Endothelial cell (in vitro differentiated cells): ENCODE measurements around the gene ZNF423. TPM values are rescaled to one million over a fixed set of nuclear protein-coding genes. Genes with fewer than 3 reads are reported as not detected.

Source experiments
- DNase-seq: peaks from one replicate; pipeline ENCODE4 v3.0.0; 2021; ENCODE audit warnings: low spot score
- H3K27ac Mint-ChIP-seq: one replicate; pipeline ENCODE4 v1.8.0; 2021; ENCODE audit warnings: mixed read lengths, inconsistent platforms; ENCODE audit not compliant: unreplicated experiment
- H3K27me3 Mint-ChIP-seq: one replicate; pipeline ENCODE4 v1.8.0; 2021; ENCODE audit warnings: mild to moderate bottlenecking, moderate library complexity, mixed read lengths, inconsistent platforms; ENCODE audit not compliant: unreplicated experiment
- H3K36me3 Mint-ChIP-seq: one replicate; pipeline ENCODE4 v1.8.0; 2021; ENCODE audit warnings: mild to moderate bottlenecking, low read depth, mixed read lengths, inconsistent platforms; ENCODE audit not compliant: unreplicated experiment
- H3K4me1 Mint-ChIP-seq: one replicate; pipeline ENCODE4 v1.8.0; 2021; ENCODE audit warnings: mild to moderate bottlenecking, mixed read lengths, inconsistent platforms; ENCODE audit not compliant: unreplicated experiment
- H3K4me3 Mint-ChIP-seq: one replicate; pipeline ENCODE4 v1.8.0; 2021; ENCODE audit warnings: mild to moderate bottlenecking, mixed read lengths, inconsistent platforms; ENCODE audit not compliant: unreplicated experiment
- H3K9me3 Mint-ChIP-seq: one replicate; pipeline ENCODE4 v1.8.0; 2021; ENCODE audit warnings: mixed read lengths, inconsistent platforms; ENCODE audit not compliant: unreplicated experiment
- total RNA-seq: library from RNA; stranded (reverse); fragmentation: NEBNext Ultra II Directional; extraction: Animal tissue kit (Norgen Biotek cat#: 25700); gene quantifications from one replicate; pipeline ENCODE4 v1.2.1, GENCODE V29; 2021; ENCODE audit not compliant: unreplicated experiment
- TF ChIP-seq, protein P1 (sequence below): fragments of 200-600 bp; sonication (generic); IDR thresholded peaks from one replicate; pipeline ENCODE4 v1.5.0; 2021; ENCODE audit warnings: antibody characterized with exemption; ENCODE audit not compliant: unreplicated experiment

The ZNF423 gene
- total RNA-seq, 1 donor from 2014 or later = 44.8 TPM

DNA sequence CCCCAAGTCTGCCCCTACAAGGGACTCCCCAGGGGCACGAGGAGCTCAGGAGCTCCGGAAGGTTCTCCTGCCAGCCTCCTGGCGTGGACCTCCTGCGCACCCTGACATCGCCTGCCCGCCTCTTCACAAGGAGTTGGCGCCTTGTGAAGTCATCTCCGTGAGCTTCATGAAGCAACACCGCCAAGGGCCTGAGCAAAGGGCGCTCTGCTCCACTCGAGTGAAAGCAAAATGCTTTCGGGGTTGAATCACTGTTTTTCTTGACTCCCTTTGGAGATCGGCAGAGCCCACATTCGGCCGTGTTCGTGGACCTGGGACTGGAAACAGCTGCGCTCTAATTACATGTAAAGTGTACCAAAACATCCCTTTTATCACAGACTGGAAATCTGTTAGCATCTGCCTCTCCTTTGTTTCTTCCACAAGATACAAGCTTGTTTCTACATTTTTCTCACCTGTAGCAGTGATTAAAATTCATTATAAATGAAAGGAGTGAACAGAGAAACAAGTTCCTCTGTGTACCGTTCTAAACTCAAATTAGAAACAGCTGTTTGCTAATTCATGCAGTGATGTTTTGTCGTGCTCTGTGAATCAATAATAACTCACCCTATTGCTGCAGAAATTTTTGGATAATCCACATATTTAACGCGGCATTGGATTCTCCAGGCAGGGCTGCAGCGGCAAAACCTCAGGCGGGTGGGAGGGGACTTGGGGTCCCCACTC, 203.3 kb downstream of the ZNF423 start:
- no peaks in the 10 kb centered on the region for H3K4me1 Mint-ChIP-seq
- peaks cover 4% of the 10 kb centered on the region for H3K27me3 Mint-ChIP-seq
- peaks cover 5% of the 10 kb centered on the region for H3K9me3 Mint-ChIP-seq
- TF ChIP-seq, protein P1, sequence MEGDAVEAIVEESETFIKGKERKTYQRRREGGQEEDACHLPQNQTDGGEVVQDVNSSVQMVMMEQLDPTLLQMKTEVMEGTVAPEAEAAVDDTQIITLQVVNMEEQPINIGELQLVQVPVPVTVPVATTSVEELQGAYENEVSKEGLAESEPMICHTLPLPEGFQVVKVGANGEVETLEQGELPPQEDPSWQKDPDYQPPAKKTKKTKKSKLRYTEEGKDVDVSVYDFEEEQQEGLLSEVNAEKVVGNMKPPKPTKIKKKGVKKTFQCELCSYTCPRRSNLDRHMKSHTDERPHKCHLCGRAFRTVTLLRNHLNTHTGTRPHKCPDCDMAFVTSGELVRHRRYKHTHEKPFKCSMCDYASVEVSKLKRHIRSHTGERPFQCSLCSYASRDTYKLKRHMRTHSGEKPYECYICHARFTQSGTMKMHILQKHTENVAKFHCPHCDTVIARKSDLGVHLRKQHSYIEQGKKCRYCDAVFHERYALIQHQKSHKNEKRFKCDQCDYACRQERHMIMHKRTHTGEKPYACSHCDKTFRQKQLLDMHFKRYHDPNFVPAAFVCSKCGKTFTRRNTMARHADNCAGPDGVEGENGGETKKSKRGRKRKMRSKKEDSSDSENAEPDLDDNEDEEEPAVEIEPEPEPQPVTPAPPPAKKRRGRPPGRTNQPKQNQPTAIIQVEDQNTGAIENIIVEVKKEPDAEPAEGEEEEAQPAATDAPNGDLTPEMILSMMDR = no peak
- H3K36me3 Mint-ChIP-seq = peaks cover 9% of the 10 kb centered on the region
- H3K27ac Mint-ChIP-seq = no peak overlapping the region
- DNase-seq = no peak
- H3K4me3 Mint-ChIP-seq = no peak overlapping the region

DNA sequence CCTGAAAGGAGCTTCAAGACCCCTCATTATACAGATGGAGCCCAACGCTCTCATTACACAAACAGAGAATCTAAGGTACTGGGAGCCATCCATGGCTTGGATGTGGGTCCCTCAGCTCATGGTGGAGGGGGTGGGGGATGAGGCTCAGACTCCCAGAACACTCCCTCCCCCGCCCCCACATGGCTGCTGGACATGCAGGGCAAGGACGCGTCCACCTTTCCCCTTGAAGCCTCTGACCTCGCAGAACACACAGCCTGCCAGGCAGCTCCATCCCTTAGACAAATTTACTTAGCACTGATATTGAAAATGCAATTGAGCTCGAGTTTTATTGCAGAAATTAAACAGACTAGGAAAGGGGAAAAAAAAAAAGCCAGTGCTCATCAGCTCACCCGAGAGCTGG, 203.9 kb downstream of the ZNF423 start:
- Mint-ChIP-seq H3K36me3 (peaks cover 16% of the 10 kb centered on the region), H3K27me3 (peaks cover 4% of the 10 kb centered on the region), H3K27ac (no peak overlapping the region), H3K9me3 (peaks cover 6% of the 10 kb centered on the region), H3K4me1 (no peaks in the 10 kb centered on the region), H3K4me3 (no peak overlapping the region)
- no peak for DNase-seq
- TF ChIP-seq, protein P1 = no peak

DNA sequence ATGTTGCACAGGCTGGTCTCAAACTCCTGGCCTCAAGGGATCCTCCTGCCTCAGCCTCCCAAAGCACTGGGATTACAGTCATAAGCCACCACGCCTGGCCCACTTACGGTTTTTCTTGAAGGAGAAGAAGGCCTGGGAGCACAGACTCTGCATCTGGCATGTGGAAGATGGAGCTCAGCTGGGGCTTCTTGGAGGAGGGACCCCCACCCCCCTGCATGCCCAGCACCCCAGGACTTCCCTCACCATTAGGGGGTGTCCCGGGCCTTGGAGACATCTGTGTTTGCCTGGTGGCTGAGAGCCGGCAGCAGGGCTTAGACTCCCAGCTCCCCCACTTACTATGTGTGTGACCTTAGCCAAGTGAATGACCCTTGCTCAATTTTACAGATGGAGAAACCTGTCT, 204.7 kb downstream of the ZNF423 start:
- Mint-ChIP-seq H3K27ac (no peak overlapping the region), H3K4me3 (no peak overlapping the region), H3K36me3 (peaks cover 19% of the 10 kb centered on the region), H3K27me3 (peaks cover 4% of the 10 kb centered on the region), H3K9me3 (peaks cover 6% of the 10 kb centered on the region), H3K4me1 (no peaks in the 10 kb centered on the region)
- TF ChIP-seq, protein P1 = no peak
- no peak for DNase-seq

DNA sequence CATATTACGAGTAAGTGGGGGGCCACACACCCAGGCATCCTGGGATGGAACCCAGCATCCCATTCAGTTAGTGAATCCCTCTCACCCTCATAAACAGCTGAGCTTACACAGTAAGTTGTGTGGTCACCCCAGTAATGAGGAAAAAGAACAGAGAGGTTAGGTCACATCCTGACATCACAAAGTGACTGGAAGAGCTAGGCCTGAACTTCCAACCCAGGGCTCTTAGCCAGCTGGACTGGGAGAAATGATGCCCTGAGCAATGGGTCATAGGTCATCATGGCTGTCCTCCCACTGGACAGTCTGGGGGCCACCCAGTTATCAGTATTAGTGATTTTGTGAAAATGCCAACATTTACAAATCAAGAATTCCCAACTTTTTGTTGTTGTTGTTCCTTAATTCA, 205.3 kb downstream of the ZNF423 start:
- Mint-ChIP-seq H3K27ac (no peak overlapping the region), H3K9me3 (peaks cover 6% of the 10 kb centered on the region), H3K27me3 (peaks cover 9% of the 10 kb centered on the region), H3K4me3 (no peak overlapping the region), H3K4me1 (peaks cover 3% of the 10 kb centered on the region), H3K36me3 (peaks cover 24% of the 10 kb centered on the region)
- DNase-seq = no peak
- TF ChIP-seq, protein P1 = no peak

DNA sequence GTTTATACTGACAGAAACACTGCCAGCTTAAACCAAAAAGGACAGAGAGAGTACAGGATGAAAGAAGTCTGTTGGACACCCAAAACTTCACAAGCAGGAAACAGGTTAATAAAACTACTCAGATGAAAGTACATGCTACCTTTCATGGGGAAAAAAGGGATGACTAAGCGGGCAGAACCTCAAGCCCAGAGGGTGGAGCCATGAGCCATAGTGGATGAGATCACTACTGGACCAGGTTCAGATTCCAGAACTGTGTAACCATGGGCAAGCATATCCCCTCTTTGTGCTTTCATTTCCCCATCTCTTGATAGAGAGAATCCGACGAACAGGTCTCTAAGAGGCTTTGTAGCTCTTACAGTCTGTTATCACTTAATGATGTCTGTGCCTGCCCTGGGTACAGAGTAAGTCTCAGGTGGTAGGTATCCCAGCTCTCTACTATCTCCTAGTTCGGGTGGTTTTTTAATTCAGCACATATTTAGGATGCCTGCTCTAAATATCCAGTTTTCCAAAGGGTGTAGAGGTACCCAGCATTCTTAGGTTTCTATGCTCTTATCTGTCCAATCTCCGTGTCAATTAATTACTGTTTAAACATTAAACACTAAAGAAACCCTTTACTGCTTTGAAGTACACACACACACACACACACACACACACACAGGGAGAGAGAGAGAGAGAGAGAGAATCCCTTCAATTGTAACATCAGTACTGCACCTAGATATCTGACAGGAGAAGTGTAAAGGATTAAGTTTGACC, 206.7 kb downstream of the ZNF423 start:
- H3K27ac Mint-ChIP-seq = no peak overlapping the region
- DNase-seq = no peak
- TF ChIP-seq, protein P1 = no peak
- H3K4me3 Mint-ChIP-seq = no peak overlapping the region
- H3K4me1 Mint-ChIP-seq = peaks cover 3% of the 10 kb centered on the region
- peaks cover 24% of the 10 kb centered on the region for H3K36me3 Mint-ChIP-seq
- peaks cover 9% of the 10 kb centered on the region for H3K27me3 Mint-ChIP-seq
- H3K9me3 Mint-ChIP-seq = peaks cover 6% of the 10 kb centered on the region
